ENCODE measurements around the gene TOM1. TPM values are rescaled to one million over a fixed set of nuclear protein-coding genes. Genes with fewer than 3 reads are reported as not detected.

Gene TOM1
- total RNA-seq, 4 donors from 2014 or later: 22.3 to 40.3 (median 34.1) TPM

DNA sequence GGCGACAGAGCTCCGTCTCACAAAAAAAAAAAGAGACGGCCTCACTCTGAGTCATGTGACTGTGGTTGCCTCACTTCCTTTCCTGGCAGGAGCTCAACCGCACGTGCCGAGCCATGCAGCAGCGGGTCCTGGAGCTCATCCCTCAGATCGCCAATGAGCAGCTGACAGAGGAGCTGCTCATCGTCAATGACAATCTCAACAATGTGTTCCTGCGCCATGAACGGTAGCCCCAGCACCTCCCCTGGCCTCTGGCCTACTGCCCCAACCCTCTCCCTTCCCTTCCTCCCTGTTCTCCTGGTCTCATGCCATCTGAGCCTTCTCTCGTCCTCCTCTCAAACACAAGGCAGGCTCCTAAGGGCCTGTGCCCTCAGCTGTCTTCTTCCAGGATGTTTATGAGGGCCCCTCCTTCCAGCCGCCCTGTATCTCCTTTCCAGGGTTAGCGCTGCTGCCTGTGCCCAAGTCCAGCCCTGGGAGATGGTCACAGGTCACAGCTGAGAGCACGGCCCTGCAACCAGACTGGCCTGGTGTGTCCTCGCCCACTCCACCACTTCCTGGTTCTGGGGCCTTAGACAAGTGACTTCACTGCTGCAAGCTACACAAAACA lies 30.7 kb downstream of the TOM1 start:
- Histone ChIP-seq H3K9me3 (no peaks in the 10 kb centered on the region), H3K27me3 (no peaks in the 10 kb centered on the region), H3K4me1 (peaks cover 0 to 6% (median 0%) of the 10 kb centered on the region in 3 donors), H3K36me3 (peaks cover 0 to 100% of the 10 kb centered on the region in 2 donors), H3K4me3 (no peak overlapping the region), H3K27ac (peak overlapping the region in 3 of 4 donors; percentile 61 to 72 (median 69))
- TF ChIP-seq POLR2A (IDR thresholded peaks at IDR 0.05): no peak
- TF ChIP-seq POLR2AphosphoS5 (IDR thresholded peaks at IDR 0.05): peak; percentile 47
- TF ChIP-seq, protein P1, sequence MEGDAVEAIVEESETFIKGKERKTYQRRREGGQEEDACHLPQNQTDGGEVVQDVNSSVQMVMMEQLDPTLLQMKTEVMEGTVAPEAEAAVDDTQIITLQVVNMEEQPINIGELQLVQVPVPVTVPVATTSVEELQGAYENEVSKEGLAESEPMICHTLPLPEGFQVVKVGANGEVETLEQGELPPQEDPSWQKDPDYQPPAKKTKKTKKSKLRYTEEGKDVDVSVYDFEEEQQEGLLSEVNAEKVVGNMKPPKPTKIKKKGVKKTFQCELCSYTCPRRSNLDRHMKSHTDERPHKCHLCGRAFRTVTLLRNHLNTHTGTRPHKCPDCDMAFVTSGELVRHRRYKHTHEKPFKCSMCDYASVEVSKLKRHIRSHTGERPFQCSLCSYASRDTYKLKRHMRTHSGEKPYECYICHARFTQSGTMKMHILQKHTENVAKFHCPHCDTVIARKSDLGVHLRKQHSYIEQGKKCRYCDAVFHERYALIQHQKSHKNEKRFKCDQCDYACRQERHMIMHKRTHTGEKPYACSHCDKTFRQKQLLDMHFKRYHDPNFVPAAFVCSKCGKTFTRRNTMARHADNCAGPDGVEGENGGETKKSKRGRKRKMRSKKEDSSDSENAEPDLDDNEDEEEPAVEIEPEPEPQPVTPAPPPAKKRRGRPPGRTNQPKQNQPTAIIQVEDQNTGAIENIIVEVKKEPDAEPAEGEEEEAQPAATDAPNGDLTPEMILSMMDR (IDR thresholded peaks at IDR 0.05): no peak
- WGBS, 2 donors (ENCODE audit: low coverage in 1 of 2): 47 to 51% methylated on average over 6 to 9 of the region's 16 CpGs
- peak; percentile 78 for ATAC-seq

DNA sequence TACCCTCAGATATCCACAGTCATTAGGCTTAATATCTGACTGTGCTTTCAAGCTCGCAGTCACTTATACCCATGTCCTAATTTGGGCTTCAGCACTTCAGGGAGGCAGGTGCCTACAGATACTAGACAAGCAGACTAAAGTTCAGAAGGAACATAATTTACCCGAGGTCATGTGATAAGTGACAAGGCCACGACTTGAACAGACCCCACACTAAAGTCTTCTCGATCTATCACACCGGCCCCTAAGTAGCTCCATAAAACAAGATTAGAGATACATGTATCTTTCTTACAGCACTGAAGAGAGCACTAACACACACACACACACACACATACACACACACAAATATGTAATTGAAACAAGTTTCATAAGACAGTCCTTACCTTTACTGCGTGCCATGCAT lies 32.6 kb downstream of the TOM1 start:
- TF ChIP-seq POLR2AphosphoS5 (IDR thresholded peaks at IDR 0.05) (no peak), EP300 (IDR thresholded peaks at IDR 0.05) (no peak), POLR2A (IDR thresholded peaks at IDR 0.05) (no peak)
- TF ChIP-seq, protein P1 (IDR thresholded peaks at IDR 0.05): no peak
- H3K36me3 ChIP-seq: peaks cover 0 to 100% of the 10 kb centered on the region in 2 donors
- H3K4me1 ChIP-seq: peaks cover 0 to 6% (median 0%) of the 10 kb centered on the region in 3 donors
- no peak for ATAC-seq
- H3K27me3 ChIP-seq: no peaks in the 10 kb centered on the region
- H3K27ac ChIP-seq: no peak overlapping the region
- no peaks in the 10 kb centered on the region for H3K9me3 ChIP-seq
- WGBS, 2 donors (ENCODE audit: low coverage in 1 of 2): 63 to 82% methylated on average over 5 to 6 of the region's 6 CpGs
- no peak overlapping the region for H3K4me3 ChIP-seq

DNA sequence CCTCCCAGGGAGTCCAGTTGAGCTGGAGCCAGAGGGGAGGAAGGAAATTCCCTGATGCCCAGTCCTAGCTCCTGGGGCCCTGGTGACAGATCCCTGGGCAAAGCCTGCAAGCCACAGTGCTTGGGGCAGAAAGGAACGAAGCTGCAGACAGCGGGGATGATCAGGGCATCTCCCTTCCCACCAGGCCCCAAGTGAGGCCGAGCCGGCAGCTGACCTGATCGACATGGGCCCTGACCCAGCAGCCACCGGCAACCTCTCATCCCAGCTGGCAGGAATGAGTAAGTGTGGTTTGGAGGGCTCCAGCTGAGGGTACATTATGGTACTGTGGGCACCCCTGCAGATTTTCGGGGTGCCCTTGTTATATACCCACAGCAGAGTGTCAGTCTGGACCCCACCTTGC lies 33.5 kb downstream of the TOM1 start:
- Histone ChIP-seq H3K9me3 (no peaks in the 10 kb centered on the region), H3K27me3 (no peaks in the 10 kb centered on the region), H3K36me3 (peaks cover 0 to 100% of the 10 kb centered on the region in 2 donors), H3K4me1 (peaks cover 0 to 6% (median 0%) of the 10 kb centered on the region in 3 donors), H3K27ac (no peak overlapping the region), H3K4me3 (no peak overlapping the region)
- WGBS, 2 donors (ENCODE audit: low coverage in 1 of 2): 71% methylated on average over 1 of the region's 7 CpGs; no CpG with 5 or more reads in 1 of the 2 donors
- no peak for ATAC-seq
- TF ChIP-seq, protein P1 (IDR thresholded peaks at IDR 0.05): no peak
- no peak for TF ChIP-seq POLR2AphosphoS5 (IDR thresholded peaks at IDR 0.05)

DNA sequence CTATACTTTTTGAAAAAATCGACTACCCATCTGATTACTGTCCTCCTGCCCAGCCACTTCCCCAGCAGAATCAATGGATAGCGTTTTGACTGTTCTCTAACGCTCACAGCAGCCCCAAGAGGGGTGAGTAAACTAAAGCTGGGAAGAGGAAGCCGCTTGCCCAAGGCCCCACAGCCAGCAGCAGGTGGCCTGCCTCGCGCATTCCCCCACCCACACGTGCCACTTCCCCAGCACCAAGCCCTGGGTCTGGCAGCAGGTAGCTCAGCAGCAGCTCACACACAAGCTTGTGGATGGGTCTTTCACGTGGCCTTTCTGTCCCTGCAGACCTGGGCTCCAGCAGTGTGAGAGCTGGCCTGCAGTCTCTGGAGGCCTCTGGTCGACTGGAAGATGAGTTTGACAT lies 34.3 kb downstream of the TOM1 start:
- Histone ChIP-seq H3K4me1 (peaks cover 0 to 6% (median 0%) of the 10 kb centered on the region in 3 donors), H3K36me3 (peaks cover 0 to 100% of the 10 kb centered on the region in 2 donors), H3K27ac (no peak overlapping the region), H3K4me3 (no peak overlapping the region), H3K9me3 (no peaks in the 10 kb centered on the region), H3K27me3 (no peaks in the 10 kb centered on the region)
- TF ChIP-seq EP300 (IDR thresholded peaks at IDR 0.05) (no peak), POLR2AphosphoS5 (IDR thresholded peaks at IDR 0.05) (no peak), POLR2A (IDR thresholded peaks at IDR 0.05) (no peak)
- TF ChIP-seq, protein P1 (IDR thresholded peaks at IDR 0.05): no peak
- WGBS, 2 donors (ENCODE audit: low coverage in 1 of 2): 67 to 72% methylated on average over 1 to 3 of the region's 9 CpGs
- ATAC-seq: no peak

DNA sequence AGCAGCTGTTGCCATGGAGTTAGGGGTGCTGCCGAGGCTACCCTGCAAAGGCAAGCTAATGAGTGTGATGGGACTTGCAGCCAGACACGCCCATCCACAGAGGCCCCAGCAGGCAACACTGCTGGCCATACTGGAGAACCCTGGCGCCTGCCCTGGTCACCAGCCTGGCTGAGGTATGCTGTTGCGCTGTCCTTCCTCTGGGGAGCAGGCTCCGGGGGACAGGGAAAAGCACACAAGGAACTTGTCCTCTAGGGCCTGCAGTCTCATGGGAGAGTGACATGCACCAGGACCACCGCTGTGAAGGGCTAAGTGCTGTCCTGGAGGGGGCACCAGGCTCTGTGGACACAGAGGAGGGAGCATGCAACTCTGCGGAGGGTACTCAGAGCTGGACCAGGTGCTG lies 35.8 kb downstream of the TOM1 start:
- ATAC-seq: no peak
- Histone ChIP-seq H3K4me3 (no peak overlapping the region), H3K27me3 (no peaks in the 10 kb centered on the region), H3K27ac (no peak overlapping the region), H3K4me1 (peaks cover 0 to 3% (median 0%) of the 10 kb centered on the region in 3 donors), H3K36me3 (peaks cover 0 to 99% of the 10 kb centered on the region in 2 donors), H3K9me3 (no peaks in the 10 kb centered on the region)
- TF ChIP-seq EP300 (IDR thresholded peaks at IDR 0.05) (no peak), POLR2AphosphoS5 (IDR thresholded peaks at IDR 0.05) (no peak), POLR2A (IDR thresholded peaks at IDR 0.05) (no peak)
- TF ChIP-seq, protein P1 (IDR thresholded peaks at IDR 0.05): no peak
- WGBS, 2 donors (ENCODE audit: low coverage in 1 of 2): no CpG with 5 or more reads among the region's 7 CpGs

All from gastroesophageal sphincter (tissue), 4 donors.